ENCODE data around the gene SPINT3.

SPINT3 gene

GRCh38 chr20:45539382-45539781 is 24.0 kb upstream of the SPINT3 start, which contains the start of gene WFDC6:
Gene WFDC6, minus strand, starts transcription at chr20:45539482. Its CDS starts 75 bp downstream, at chr20:45539407.
- TF ChIP-seq RARB (CRISPR knock-in tag; IDR thresholded peaks at IDR 0.05) (no peak), ZFP30 (CRISPR knock-in tag; IDR thresholded peaks at IDR 0.05) (no peak), ZC3H10 (CRISPR knock-in tag; IDR thresholded peaks at IDR 0.05) (no peak), ARNTL (CRISPR knock-in tag; IDR thresholded peaks at IDR 0.05; ENCODE audit: borderline replicate concordance, low read depth) (no peak), TCF4 (CRISPR knock-in tag; IDR thresholded peaks at IDR 0.05; ENCODE audit: borderline replicate concordance) (no peak), BACH2 (CRISPR knock-in tag; IDR thresholded peaks at IDR 0.05; ENCODE audit: borderline replicate concordance) (no peak), ZNF565 (CRISPR knock-in tag; conservative IDR thresholded peaks at IDR 0.05; ENCODE audit: low read depth) (no peak), CSDC2 (CRISPR knock-in tag; IDR thresholded peaks at IDR 0.05) (no peak), PPARA (CRISPR knock-in tag; IDR thresholded peaks at IDR 0.05; ENCODE audit: borderline replicate concordance) (no peak), ESRRG (CRISPR knock-in tag; IDR thresholded peaks at IDR 0.05) (no peak), ISL1 (CRISPR knock-in tag; IDR thresholded peaks at IDR 0.05) (no peak), OSR1 (CRISPR knock-in tag; IDR thresholded peaks at IDR 0.05) (no peak), TSHZ2 (CRISPR knock-in tag; IDR thresholded peaks at IDR 0.05) (no peak), ZNF8 (CRISPR knock-in tag; IDR thresholded peaks at IDR 0.05) (no peak), CSRNP3 (CRISPR knock-in tag; IDR thresholded peaks at IDR 0.05) (no peak), TOX (CRISPR knock-in tag; IDR thresholded peaks at IDR 0.05; ENCODE audit: borderline replicate concordance) (no peak), POU6F1 (CRISPR knock-in tag; IDR thresholded peaks at IDR 0.05; ENCODE audit: borderline replicate concordance, low read depth) (no peak), ZFP3 (CRISPR knock-in tag; IDR thresholded peaks at IDR 0.05) (no peak), ZNF70 (CRISPR knock-in tag; IDR thresholded peaks at IDR 0.05) (no peak), SNAI2 (CRISPR knock-in tag; IDR thresholded peaks at IDR 0.05) (no peak)
- ATAC-seq = no peak

- TF ChIP-seq SNAI2 (CRISPR knock-in tag; IDR thresholded peaks at IDR 0.05) (no peak), RARB (CRISPR knock-in tag; IDR thresholded peaks at IDR 0.05) (no peak), CSDC2 (CRISPR knock-in tag; IDR thresholded peaks at IDR 0.05) (no peak), ZFP30 (CRISPR knock-in tag; IDR thresholded peaks at IDR 0.05) (no peak), TSHZ2 (CRISPR knock-in tag; IDR thresholded peaks at IDR 0.05) (no peak), POU6F1 (CRISPR knock-in tag; IDR thresholded peaks at IDR 0.05; ENCODE audit: borderline replicate concordance, low read depth) (no peak), ZFP3 (CRISPR knock-in tag; IDR thresholded peaks at IDR 0.05) (no peak), OSR1 (CRISPR knock-in tag; IDR thresholded peaks at IDR 0.05) (no peak), PPARA (CRISPR knock-in tag; IDR thresholded peaks at IDR 0.05; ENCODE audit: borderline replicate concordance) (no peak)
- ATAC-seq = no peak
Measured at GRCh38 chr20:45538209-45538799, 22.9 kb upstream of the SPINT3 start.

Data from SK-N-SH treated with all-trans-retinoic acid at 6 μM for 48 hours (cell line).